Sigmoid colon (tissue), 7 donors: ENCODE data around the gene HDLBP. TPM values are rescaled to one million over a fixed set of nuclear protein-coding genes. Genes with fewer than 3 reads are reported as not detected.

Source experiments
- DNase-seq: peaks from one replicate; pipeline ENCODE4 v3.0.0-alpha.2; 2019
- H3K27ac ChIP-seq, 4 donors: fragments of 200-600 bp; sonication (generic); one replicate each; pipeline ENCODE4 v1.5.1; 2016 to 2019; ENCODE audit warnings: mild to moderate bottlenecking in 1 of 4
- H3K27me3 ChIP-seq, 3 donors: fragments of 200-600 bp; sonication (generic); one replicate each; pipeline ENCODE4 v1.5.1; 2019; ENCODE audit warnings: mild to moderate bottlenecking in 1 of 3
- H3K36me3 ChIP-seq, 4 donors: fragments of 200-600 bp; sonication (generic); one replicate each; pipeline ENCODE4 v1.5.1; 2016 to 2019
- H3K4me1 ChIP-seq, 4 donors: fragments of 200-600 bp; sonication (generic); one replicate each; pipeline ENCODE4 v1.5.1; 2017 to 2019
- H3K4me3 ChIP-seq, 4 donors: fragments of 200-600 bp; sonication (generic); one replicate each; pipeline ENCODE4 v1.5.1; 2017 to 2019; ENCODE audit warnings: mild to moderate bottlenecking in 2 of 4, moderate library complexity in 1 of 4
- H3K9me3 ChIP-seq, 4 donors: fragments of 200-600 bp in 3 of 4; sonication (generic) in 3 of 4; one replicate each; pipeline versions ENCODE4 v1.5.1 to v1.6.1; 2013 to 2019
- EP300 ChIP-seq, 4 donors: sonication (generic); formaldehyde crosslinking; IDR thresholded peaks; one replicate each; pipeline ENCODE4 v1.6.1; 2017; ENCODE audit warnings: antibody characterized with exemption in 4 of 4
- POLR2A ChIP-seq, 2 donors: fragments of 450-650 bp; IDR thresholded peaks; one replicate each; pipeline ENCODE4 v1.6.1; 2016; ENCODE audit warnings: antibody characterized with exemption in 2 of 2, mild to moderate bottlenecking in 2 of 2, moderate library complexity in 2 of 2
- POLR2AphosphoS5 ChIP-seq, 4 donors: sonication (generic); formaldehyde crosslinking; IDR thresholded peaks; one replicate each; pipeline ENCODE4 v1.6.1; 2017; ENCODE audit warnings: antibody characterized with exemption in 4 of 4
- WGBS, 2 donors: extraction: QIAGEN DNeasy Blood & Tissue Kit; methylation state at CpG; one replicate each; pipeline ENCODE4 v1.1.7; 2013; 5-methylcytosine and 5-hydroxymethylcytosine counted together
- intact Hi-C: fragments of 100-400 bp; cut with DNase I; formaldehyde crosslinking; loops from one replicate; pipeline ENCODE4 v1.15.1; 2023
- polyA plus RNA-seq, 3 donors: library from polyadenylated mRNA; stranded (reverse); fragments of 200-250 nt; gene quantifications; one replicate each; pipeline ENCODE4 v1.2.3, GENCODE V29; 2013
- total RNA-seq, 4 donors: library from RNA; depleted of rRNA; stranded (reverse); fragments of >200 nt; gene quantifications; one replicate each; pipeline ENCODE4 v1.1.0, GENCODE V29; 2016
- TF ChIP-seq, protein P1 (sequence below), 4 experiments: fragments of 450-650 bp in 3 of 4; fragments of 200-600 bp in 1 of 4; IDR thresholded peaks; one replicate each; pipeline ENCODE4 v1.5.1; 2016 to 2019; ENCODE audit warnings: antibody characterized with exemption in 4 of 4, mild to moderate bottlenecking in 3 of 4, moderate library complexity in 2 of 4
- donor health status: healthy with polysubstance abuse.
- donor health status: Bipolar disorder and iron deficiency.
- donor health status: healthy.

HDLBP gene
- total and polyA plus RNA-seq, 7 donors: 115 to 281 (median 201) TPM

DNA sequence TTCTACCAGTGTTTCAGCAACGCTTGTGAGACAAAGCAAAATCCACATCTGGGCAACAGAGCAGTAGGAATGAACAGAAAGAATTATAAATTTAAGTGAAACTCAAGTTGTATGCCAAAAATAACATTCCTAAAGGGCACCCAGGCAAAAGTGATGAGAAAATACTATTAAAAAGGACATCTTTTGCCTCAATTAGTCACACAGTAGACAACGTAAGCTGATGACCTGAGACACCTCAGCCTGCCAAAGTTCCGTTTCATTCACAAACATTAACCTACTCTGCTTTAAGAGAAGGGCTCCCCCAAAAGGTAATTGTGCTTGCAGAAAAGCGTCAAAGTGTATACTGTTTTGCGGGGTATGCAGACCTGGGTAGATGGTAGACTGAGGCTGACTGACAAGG lies 7.2 kb downstream of the HDLBP start:
- H3K9me3 ChIP-seq: no peaks in the 10 kb centered on the region
- intact Hi-C loops: no loop called here
- 85 to 87% methylated on average over 5 of the region's 5 CpGs for WGBS, 2 donors
- H3K27me3 ChIP-seq: no peaks in the 10 kb centered on the region
- peaks cover 0 to 44% (median 22%) of the 10 kb centered on the region in 4 donors for H3K4me1 ChIP-seq
- H3K4me3 ChIP-seq: no peak overlapping the region
- no peak overlapping the region for H3K27ac ChIP-seq
- TF ChIP-seq EP300 (IDR thresholded peaks at IDR 0.05): no peak
- no peak for TF ChIP-seq POLR2AphosphoS5 (IDR thresholded peaks at IDR 0.05)
- TF ChIP-seq, protein P1, sequence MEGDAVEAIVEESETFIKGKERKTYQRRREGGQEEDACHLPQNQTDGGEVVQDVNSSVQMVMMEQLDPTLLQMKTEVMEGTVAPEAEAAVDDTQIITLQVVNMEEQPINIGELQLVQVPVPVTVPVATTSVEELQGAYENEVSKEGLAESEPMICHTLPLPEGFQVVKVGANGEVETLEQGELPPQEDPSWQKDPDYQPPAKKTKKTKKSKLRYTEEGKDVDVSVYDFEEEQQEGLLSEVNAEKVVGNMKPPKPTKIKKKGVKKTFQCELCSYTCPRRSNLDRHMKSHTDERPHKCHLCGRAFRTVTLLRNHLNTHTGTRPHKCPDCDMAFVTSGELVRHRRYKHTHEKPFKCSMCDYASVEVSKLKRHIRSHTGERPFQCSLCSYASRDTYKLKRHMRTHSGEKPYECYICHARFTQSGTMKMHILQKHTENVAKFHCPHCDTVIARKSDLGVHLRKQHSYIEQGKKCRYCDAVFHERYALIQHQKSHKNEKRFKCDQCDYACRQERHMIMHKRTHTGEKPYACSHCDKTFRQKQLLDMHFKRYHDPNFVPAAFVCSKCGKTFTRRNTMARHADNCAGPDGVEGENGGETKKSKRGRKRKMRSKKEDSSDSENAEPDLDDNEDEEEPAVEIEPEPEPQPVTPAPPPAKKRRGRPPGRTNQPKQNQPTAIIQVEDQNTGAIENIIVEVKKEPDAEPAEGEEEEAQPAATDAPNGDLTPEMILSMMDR (IDR thresholded peaks at IDR 0.05): no peak
- no peak for TF ChIP-seq POLR2A (IDR thresholded peaks at IDR 0.05)
- no peaks in the 10 kb centered on the region for H3K36me3 ChIP-seq
- DNase-seq: no peak

DNA sequence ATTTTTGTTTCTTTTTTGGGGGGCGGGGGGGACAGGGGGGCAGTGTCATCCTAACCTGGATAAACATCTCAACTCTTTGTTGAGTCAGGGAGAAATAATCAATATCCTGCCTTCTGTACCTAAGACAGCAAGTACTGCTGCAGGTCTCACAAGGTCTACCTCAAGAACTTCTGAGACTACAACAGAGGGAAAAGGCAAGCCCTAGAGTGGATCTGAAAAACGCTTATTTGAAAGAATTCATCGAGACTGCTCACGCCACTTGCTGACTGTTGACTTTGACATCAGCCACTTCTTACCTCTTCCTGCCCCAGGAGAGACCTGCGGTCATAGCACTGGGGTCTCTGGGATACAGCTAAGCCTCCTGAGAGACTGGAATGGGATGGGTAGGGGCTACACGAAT lies 8.4 kb downstream of the HDLBP start:
- intact Hi-C loops: no loop called here
- no peak for DNase-seq
- 86 to 87% methylated on average over 6 of the region's 6 CpGs for WGBS, 2 donors

DNA sequence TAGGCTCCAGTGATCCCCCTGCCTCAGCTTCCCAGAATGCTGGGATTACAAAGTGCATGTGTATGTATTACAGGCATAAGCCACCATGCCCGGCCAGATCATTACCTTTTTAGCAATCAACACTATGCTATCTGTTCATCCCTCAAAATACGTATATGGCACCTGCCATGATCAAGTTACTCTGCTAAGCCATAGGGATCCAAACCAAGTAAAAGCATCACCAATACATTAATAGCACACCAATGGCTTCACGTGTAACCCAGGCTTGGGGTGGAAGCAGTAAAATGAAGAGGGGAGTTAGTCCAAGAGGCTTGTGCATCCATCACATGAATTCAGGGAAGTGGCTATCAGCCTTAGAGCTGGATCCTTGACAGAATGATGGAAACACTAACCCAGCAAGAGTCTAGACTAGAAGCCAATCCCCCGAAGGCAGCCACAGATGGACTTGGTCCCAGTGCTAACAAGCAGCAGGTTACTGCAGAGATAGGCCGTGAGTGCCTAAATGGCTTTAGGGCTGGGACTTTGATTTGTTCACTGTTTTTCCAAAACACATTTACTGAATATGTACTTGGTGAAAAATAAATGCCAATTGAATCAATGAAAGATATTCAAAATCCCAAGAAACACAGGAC lies 11.3 kb downstream of the HDLBP start:
- Histone ChIP-seq H3K9me3 (no peaks in the 10 kb centered on the region), H3K27me3 (no peaks in the 10 kb centered on the region), H3K27ac (no peak overlapping the region), H3K36me3 (no peaks in the 10 kb centered on the region), H3K4me1 (peaks cover 0 to 30% (median 19%) of the 10 kb centered on the region in 4 donors), H3K4me3 (no peak overlapping the region)
- intact Hi-C loops: no loop called here
- TF ChIP-seq, protein P1 (IDR thresholded peaks at IDR 0.05): no peak
- TF ChIP-seq POLR2A (IDR thresholded peaks at IDR 0.05) (no peak), EP300 (IDR thresholded peaks at IDR 0.05) (no peak), POLR2AphosphoS5 (IDR thresholded peaks at IDR 0.05) (no peak)
- DNase-seq: no peak
- 85 to 92% methylated on average over 5 of the region's 5 CpGs for WGBS, 2 donors

More for the DNA sequence above, 8.4 kb downstream of the HDLBP start:
- H3K27ac ChIP-seq: no peak overlapping the region
- H3K9me3 ChIP-seq: no peaks in the 10 kb centered on the region
- H3K36me3 ChIP-seq: no peaks in the 10 kb centered on the region
- TF ChIP-seq, protein P1 (IDR thresholded peaks at IDR 0.05): no peak
- TF ChIP-seq POLR2AphosphoS5 (IDR thresholded peaks at IDR 0.05): no peak
- no peak overlapping the region for H3K4me3 ChIP-seq
- no peaks in the 10 kb centered on the region for H3K27me3 ChIP-seq
- peaks cover 0 to 44% (median 27%) of the 10 kb centered on the region in 4 donors for H3K4me1 ChIP-seq

DNA sequence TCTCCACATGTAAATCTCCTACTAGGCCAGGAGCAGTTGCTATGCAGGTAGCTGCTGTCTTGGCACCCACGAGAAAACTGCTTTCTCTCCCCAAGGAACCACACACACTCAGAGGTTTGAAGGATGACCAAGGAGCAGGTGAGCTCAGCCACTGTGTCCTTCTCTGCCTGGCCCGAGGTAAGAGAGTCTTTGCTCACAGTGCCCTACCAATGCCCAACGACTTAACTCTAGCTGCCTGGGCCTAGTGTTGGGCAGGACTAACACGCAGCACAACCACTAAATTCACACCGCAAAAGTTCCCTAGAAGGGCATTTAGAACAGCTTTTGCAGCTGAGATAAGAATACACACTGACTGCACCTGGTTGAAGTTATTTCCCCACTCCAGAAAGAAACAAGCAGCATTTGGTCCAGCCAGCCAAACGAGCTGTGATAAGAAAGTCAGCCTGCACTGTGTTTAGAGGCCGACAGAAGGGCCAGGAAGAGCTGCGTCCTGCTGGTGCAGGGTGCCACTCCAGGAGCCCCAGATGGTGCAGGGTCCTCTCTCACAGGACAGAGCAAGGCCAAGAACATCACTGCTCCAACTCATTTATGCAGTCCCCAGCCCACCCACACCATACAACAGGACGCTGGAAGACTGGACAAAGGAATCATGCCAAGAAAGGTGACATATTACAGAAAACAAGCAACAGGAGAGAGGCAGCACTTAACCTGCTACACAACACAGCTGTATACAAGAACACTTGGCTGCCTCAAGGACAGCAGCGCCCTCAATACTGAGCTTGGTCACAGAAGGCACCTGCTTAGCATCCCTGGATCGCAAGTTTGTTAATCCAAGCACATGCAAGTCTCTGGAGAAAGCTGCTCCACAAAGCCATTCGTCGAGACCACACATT lies 12.5 kb downstream of the HDLBP start:
- no peaks in the 10 kb centered on the region for H3K9me3 ChIP-seq
- H3K27me3 ChIP-seq: no peaks in the 10 kb centered on the region
- H3K27ac ChIP-seq: no peak overlapping the region
- H3K4me1 ChIP-seq: peaks cover 0 to 25% (median 16%) of the 10 kb centered on the region in 4 donors
- WGBS, 2 donors: 75 to 84% methylated on average over 13 of the region's 13 CpGs
- DNase-seq: no peak
- TF ChIP-seq, protein P1 (IDR thresholded peaks at IDR 0.05): no peak
- TF ChIP-seq EP300 (IDR thresholded peaks at IDR 0.05): no peak
- TF ChIP-seq POLR2A (IDR thresholded peaks at IDR 0.05): no peak
- TF ChIP-seq POLR2AphosphoS5 (IDR thresholded peaks at IDR 0.05): no peak
- H3K4me3 ChIP-seq: no peak overlapping the region
- intact Hi-C loops: no loop called here
- H3K36me3 ChIP-seq: no peaks in the 10 kb centered on the region
